A549 treated with CpdA at 1 μM for 4 hours (cell line): Measurements from ENCODE around the gene ADH5. TPM values are rescaled to one million over a fixed set of nuclear protein-coding genes. Genes with fewer than 3 reads are reported as not detected.

Experiments
- total RNA-seq: library from RNA; stranded (reverse); fragments of 200-300 nt; extraction: Qiagen RNA extraction; gene quantifications from 5 replicates; pipeline ENCODE4 v1.2.3, GENCODE V29; 2022; ENCODE audit warnings: low read depth

The ADH5 gene
- total RNA-seq: 97.0 to 143 TPM (median 105 TPM) in 5 replicates

GRCh38 chr4:99088481-99089365 is at the start of gene ADH5:
ADH5 (minus strand) TSS chr4:99088788; CDS start chr4:99088700, 88 bp downstream.

Other genes starting within 250 kb of the ADH5 start
- gene EIF4E, start 159.7 kb downstream of the ADH5 start, total RNA-seq: 83.9 to 186 TPM (median 89.6 TPM) in 5 replicates
- gene METAP1, start 93.1 kb downstream of the ADH5 start, total RNA-seq: 48.1 to 59.8 TPM (median 53.9 TPM) in 5 replicates
- gene ADH4, start 55.5 kb upstream of the ADH5 start, total RNA-seq: not detected in 5 replicates
- not detected in 5 replicates for gene ADH6, start 130.5 kb upstream of the ADH5 start, total RNA-seq
- not detected in 5 replicates for gene ADH1A, start 202.2 kb upstream of the ADH5 start, total RNA-seq
- gene ADH1B, start 232.6 kb upstream of the ADH5 start, total RNA-seq: not detected in 5 replicates